ENCODE measurements around the gene SMAP1.

SMAP1 gene

GRCh38 chr6:70666706-70667105 lies 977 bp upstream of the SMAP1 start:
- Histone ChIP-seq H3K9me3 (ENCODE audit: low read length) (no peaks in the 10 kb centered on the region), H3K4me1 (ENCODE audit: insufficient read depth, low read length) (peaks cover 22% of the 10 kb centered on the region), H3K36me3 (ENCODE audit: insufficient read depth, low read length) (no peaks in the 10 kb centered on the region), H3K4me3 (ENCODE audit: low read length) (peak overlapping the region; percentile 67), H2AFZ (ENCODE audit: low read depth, low read length) (peak overlapping the region; percentile 98), H3K27me3 (ENCODE audit: insufficient read depth, low read length) (peaks cover 3% of the 10 kb centered on the region)

DNA sequence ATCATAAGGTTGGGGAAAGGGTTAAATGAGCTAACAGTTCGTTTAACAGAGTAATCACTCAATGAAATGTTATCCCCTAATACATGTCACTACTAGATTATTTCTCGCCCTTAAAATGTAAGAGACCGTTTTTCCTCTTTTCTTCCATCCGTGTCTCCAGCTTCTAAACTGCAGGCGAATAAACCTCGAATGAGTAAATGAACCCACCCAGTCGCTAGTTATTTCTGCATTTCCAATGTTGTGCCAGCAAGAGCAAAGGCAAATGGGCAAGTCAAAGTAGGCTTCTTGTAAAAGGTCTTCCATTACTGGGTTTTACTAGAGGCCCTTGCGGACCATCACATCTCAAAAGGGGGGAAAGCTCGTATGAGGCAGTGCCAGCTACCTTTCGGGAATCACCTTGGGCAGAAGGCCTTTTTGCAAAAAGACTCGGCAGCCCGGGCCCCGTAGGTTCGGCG lies 400 bp upstream of the SMAP1 start:
- Histone ChIP-seq H3K36me3 (ENCODE audit: insufficient read depth, low read length) (no peaks in the 10 kb centered on the region), H3K4me1 (ENCODE audit: insufficient read depth, low read length) (peaks cover 22% of the 10 kb centered on the region), H3K4me3 (ENCODE audit: low read length) (peak overlapping the region; percentile 67), H3K9me3 (ENCODE audit: low read length) (no peaks in the 10 kb centered on the region), H2AFZ (ENCODE audit: low read depth, low read length) (peak overlapping the region; percentile 98), H3K27me3 (ENCODE audit: insufficient read depth, low read length) (peaks cover 3% of the 10 kb centered on the region)

DNA sequence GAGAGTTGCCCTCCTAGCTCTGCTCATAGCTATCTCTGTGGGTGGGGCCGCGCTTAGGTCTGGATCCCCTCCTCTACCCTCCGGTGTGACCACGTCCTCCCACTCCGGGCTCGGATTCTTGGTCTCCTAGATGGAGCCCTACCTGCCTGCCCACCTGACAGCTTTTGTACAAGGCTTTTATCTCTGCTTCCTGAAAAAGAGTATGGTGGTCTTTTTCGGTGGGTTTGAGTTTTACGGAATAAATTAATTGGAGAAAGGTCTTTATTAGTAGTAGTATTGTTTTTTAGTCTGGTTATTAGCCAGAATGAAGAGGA lies 773 bp downstream of the SMAP1 start:
- Histone ChIP-seq H3K9me3 (ENCODE audit: low read length) (no peaks in the 10 kb centered on the region), H3K4me1 (ENCODE audit: insufficient read depth, low read length) (peaks cover 28% of the 10 kb centered on the region), H3K27me3 (ENCODE audit: insufficient read depth, low read length) (peaks cover 2% of the 10 kb centered on the region), H3K4me3 (ENCODE audit: low read length) (peak overlapping the region; percentile 67), H2AFZ (ENCODE audit: low read depth, low read length) (peak overlapping the region; percentile 98), H3K36me3 (ENCODE audit: insufficient read depth, low read length) (no peaks in the 10 kb centered on the region)

DNA sequence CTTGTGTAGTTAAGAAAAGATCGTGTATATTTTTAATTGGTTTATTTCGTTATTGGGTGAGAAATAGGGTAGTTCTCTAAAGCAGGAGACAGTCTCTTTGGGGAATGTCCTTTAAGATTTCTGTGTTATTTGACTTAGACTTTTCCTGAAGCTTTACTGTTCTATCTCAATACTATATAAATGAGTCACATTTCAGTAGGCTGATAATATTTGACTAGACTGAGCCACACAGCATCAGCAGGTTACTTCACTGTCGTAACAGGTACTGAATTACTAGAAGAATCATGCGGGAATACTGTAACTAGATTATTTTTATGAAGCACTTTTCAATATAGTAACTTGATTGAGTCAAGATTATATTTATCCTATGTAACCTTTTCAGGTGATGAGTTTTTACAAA lies 1.4 kb downstream of the SMAP1 start:
- Histone ChIP-seq H3K9me3 (ENCODE audit: low read length) (no peaks in the 10 kb centered on the region), H2AFZ (ENCODE audit: low read depth, low read length) (peak overlapping the region; percentile 98), H3K4me3 (ENCODE audit: low read length) (peak overlapping the region; percentile 67)

DNA sequence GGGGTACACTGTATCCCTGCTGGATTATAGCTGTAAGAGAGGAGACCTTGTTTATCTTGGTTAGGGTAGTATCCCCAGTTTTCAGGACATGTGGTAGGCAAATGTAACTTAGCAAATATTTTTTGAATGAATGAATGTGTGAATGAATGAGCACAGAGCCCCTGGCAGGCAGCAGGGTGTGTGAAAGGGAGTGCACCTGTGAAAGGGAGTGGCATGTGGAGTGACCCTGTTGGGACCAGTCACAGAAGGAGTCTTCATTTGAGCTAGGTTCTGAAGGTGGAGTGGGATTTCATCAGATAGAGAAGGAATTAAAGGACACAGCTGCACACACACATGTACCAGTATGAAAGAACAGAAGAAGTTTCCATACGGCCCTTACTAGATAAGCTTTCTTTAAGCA lies 4.9 kb downstream of the SMAP1 start:
- Histone ChIP-seq H3K4me1 (ENCODE audit: insufficient read depth, low read length) (peaks cover 23% of the 10 kb centered on the region), H3K4me3 (ENCODE audit: low read length) (no peak overlapping the region), H3K9me3 (ENCODE audit: low read length) (no peaks in the 10 kb centered on the region)

More for the DNA sequence above, 1.4 kb downstream of the SMAP1 start:
- H3K27me3 ChIP-seq (ENCODE audit: insufficient read depth, low read length): no peaks in the 10 kb centered on the region
- H3K4me1 ChIP-seq (ENCODE audit: insufficient read depth, low read length): peaks cover 28% of the 10 kb centered on the region
- H3K36me3 ChIP-seq (ENCODE audit: insufficient read depth, low read length): no peaks in the 10 kb centered on the region

DNA sequence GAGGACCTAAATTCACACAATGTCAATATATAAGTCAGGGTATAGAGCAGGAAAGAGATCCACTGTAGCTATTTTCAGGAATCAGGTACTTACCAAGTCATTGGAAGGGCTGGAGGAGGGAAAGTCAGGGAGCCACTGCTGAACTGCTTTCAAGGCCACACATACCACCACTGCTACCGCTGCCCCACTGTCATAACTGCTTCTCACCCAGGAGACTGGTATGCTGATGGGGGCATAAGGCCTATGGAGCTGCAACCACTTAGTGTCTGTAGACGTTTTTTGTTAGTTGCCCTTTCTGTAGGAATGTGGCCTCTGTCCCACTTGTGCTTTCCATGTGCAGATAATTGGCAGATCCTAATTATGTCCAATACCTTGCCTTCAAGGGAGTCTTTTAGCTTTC lies 5.4 kb downstream of the SMAP1 start:
- no peaks in the 10 kb centered on the region for H3K9me3 ChIP-seq (ENCODE audit: low read length)
- no peak overlapping the region for H3K4me3 ChIP-seq (ENCODE audit: low read length)
- H3K36me3 ChIP-seq (ENCODE audit: insufficient read depth, low read length): no peaks in the 10 kb centered on the region
- no peaks in the 10 kb centered on the region for H3K27me3 ChIP-seq (ENCODE audit: insufficient read depth, low read length)
- peaks cover 23% of the 10 kb centered on the region for H3K4me1 ChIP-seq (ENCODE audit: insufficient read depth, low read length)
- H2AFZ ChIP-seq (ENCODE audit: low read depth, low read length): no peak overlapping the region

More for the DNA sequence above, 4.9 kb downstream of the SMAP1 start:
- no peak overlapping the region for H2AFZ ChIP-seq (ENCODE audit: low read depth, low read length)
- H3K36me3 ChIP-seq (ENCODE audit: insufficient read depth, low read length): no peaks in the 10 kb centered on the region
- H3K27me3 ChIP-seq (ENCODE audit: insufficient read depth, low read length): no peaks in the 10 kb centered on the region

DNA sequence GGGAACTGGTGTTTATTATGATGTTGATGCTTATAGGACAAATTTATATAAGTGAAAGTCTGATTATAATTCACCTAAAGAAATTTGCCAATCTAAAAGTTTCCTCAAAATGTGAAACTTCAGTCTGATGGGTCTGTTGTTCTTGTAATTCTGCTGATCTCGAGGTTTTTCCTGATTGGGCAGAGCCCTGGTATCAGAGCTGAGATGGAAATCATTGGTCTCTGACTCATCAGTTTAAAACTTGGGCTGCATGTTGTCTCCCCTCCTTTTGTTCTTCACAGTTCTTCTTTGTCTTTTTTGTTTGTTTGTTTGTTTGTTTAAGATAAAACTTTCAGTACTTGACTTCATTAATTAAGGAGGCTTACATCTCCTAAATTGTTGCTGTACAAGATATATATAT lies 5.9 kb downstream of the SMAP1 start:
- Histone ChIP-seq H3K4me1 (ENCODE audit: insufficient read depth, low read length) (peaks cover 22% of the 10 kb centered on the region), H2AFZ (ENCODE audit: low read depth, low read length) (no peak overlapping the region), H3K27me3 (ENCODE audit: insufficient read depth, low read length) (no peaks in the 10 kb centered on the region), H3K36me3 (ENCODE audit: insufficient read depth, low read length) (no peaks in the 10 kb centered on the region), H3K9me3 (ENCODE audit: low read length) (peaks cover 1% of the 10 kb centered on the region), H3K4me3 (ENCODE audit: low read length) (no peak overlapping the region)

DNA sequence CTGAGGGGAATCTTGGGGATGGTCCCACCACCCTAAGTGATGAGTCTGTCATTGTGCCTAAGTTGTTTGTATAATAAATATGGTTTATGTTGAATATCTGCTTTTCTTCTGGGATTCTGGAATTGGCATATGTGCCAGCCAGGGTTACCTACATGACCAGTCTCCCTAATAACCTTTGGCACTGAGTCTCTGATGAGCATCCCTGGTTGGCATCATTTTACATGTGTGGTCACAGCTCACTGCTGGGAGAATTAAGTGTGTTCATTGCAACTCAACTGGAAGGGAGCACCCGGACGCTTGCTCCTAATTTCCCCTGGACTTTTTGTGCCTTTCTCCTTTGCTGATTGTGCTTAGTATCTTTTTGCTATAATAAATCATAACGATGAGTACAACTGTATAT lies 8.1 kb downstream of the SMAP1 start:
- peaks cover 2% of the 10 kb centered on the region for H3K9me3 ChIP-seq (ENCODE audit: low read length)
- no peaks in the 10 kb centered on the region for H3K36me3 ChIP-seq (ENCODE audit: insufficient read depth, low read length)
- H3K27me3 ChIP-seq (ENCODE audit: insufficient read depth, low read length): no peaks in the 10 kb centered on the region
- no peak overlapping the region for H3K4me3 ChIP-seq (ENCODE audit: low read length)
- no peak overlapping the region for H2AFZ ChIP-seq (ENCODE audit: low read depth, low read length)
- peaks cover 6% of the 10 kb centered on the region for H3K4me1 ChIP-seq (ENCODE audit: insufficient read depth, low read length)

GRCh38 chr6:70676821-70677220 lies 9.1 kb downstream of the SMAP1 start:
- Histone ChIP-seq H3K36me3 (ENCODE audit: insufficient read depth, low read length) (no peaks in the 10 kb centered on the region), H3K4me1 (ENCODE audit: insufficient read depth, low read length) (peaks cover 6% of the 10 kb centered on the region), H3K9me3 (ENCODE audit: low read length) (peaks cover 2% of the 10 kb centered on the region), H2AFZ (ENCODE audit: low read depth, low read length) (no peak overlapping the region), H3K4me3 (ENCODE audit: low read length) (no peak overlapping the region), H3K27me3 (ENCODE audit: insufficient read depth, low read length) (no peaks in the 10 kb centered on the region)

GRCh38 chr6:70680396-70680795 lies 12.7 kb downstream of the SMAP1 start:
- peaks cover 2% of the 10 kb centered on the region for H3K9me3 ChIP-seq (ENCODE audit: low read length)
- H3K36me3 ChIP-seq (ENCODE audit: insufficient read depth, low read length): no peaks in the 10 kb centered on the region
- no peaks in the 10 kb centered on the region for H3K4me1 ChIP-seq (ENCODE audit: insufficient read depth, low read length)
- no peak overlapping the region for H2AFZ ChIP-seq (ENCODE audit: low read depth, low read length)
- H3K27me3 ChIP-seq (ENCODE audit: insufficient read depth, low read length): no peaks in the 10 kb centered on the region
- no peak overlapping the region for H3K4me3 ChIP-seq (ENCODE audit: low read length)

DNA sequence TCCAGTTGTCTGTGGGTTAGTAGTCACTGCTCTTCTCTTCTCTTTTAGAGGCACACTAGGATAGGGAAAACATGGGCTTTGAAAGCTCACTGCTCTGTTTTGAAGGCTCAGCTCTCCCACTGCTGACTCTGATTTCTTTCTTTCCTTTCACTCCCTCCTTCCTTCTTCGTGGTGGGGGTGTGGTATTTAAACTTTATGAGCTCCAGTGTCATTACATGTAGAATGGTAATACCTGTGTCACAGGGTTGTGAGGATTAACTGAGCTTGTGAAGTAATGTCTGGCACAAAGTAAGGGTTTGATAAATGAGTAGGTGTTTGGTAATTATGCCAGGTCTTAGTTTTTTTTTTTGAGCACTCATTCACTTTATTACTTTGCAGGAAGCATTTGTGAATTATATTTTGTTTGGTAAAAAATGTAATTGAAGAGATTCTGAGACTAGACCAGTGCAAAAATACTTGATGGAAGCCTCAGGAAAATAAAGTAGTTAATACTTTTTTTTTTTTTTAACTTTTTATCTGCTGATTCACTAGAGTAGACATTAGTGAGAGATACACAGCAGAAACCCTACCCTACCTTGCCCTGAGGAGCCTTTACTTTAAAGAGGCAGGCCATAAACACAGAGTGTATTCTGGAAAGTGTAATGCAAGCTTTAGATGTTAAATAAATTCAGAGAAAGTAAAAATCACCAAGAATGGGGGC lies 17.3 kb downstream of the SMAP1 start:
- H2AFZ ChIP-seq (ENCODE audit: low read depth, low read length): no peak overlapping the region
- no peak overlapping the region for H3K4me3 ChIP-seq (ENCODE audit: low read length)
- H3K4me1 ChIP-seq (ENCODE audit: insufficient read depth, low read length): no peaks in the 10 kb centered on the region
- H3K36me3 ChIP-seq (ENCODE audit: insufficient read depth, low read length): no peaks in the 10 kb centered on the region
- H3K9me3 ChIP-seq (ENCODE audit: low read length): no peaks in the 10 kb centered on the region
- H3K27me3 ChIP-seq (ENCODE audit: insufficient read depth, low read length): no peaks in the 10 kb centered on the region

DNA sequence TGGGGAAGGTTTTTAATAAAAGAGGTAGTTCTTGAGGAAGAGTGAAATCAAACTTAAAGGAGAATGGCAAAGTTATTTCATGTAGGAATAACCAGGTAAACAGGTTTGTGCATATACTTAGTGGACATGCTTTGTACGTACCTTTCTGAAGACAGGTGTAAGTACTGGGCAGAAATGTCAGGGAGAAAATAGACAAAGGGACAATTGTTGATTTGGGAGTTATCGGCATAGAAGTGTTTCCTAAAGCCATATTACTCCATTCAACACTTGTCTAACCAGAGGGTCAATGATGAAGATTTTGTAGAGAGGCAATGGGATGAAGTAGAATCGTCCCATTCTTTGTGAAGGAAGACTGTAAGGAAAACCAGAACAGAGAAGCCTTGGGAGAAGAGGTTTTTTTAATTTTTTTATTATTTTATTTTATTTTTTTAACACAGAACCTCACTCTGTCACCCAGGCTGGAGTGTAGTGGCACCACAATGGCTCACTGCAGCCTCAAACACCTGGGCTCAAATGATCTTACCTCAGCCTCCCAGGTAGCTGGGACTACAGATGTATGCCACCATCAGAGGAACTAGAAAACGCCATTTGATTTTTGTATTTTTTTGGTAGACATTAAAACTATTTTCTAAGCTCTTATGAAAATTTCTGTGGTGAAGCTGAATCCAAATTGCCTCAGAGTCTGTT lies 18.0 kb downstream of the SMAP1 start:
- Histone ChIP-seq H3K27me3 (ENCODE audit: insufficient read depth, low read length) (no peaks in the 10 kb centered on the region), H3K9me3 (ENCODE audit: low read length) (no peaks in the 10 kb centered on the region), H3K4me1 (ENCODE audit: insufficient read depth, low read length) (no peaks in the 10 kb centered on the region), H3K4me3 (ENCODE audit: low read length) (no peak overlapping the region), H2AFZ (ENCODE audit: low read depth, low read length) (no peak overlapping the region), H3K36me3 (ENCODE audit: insufficient read depth, low read length) (no peaks in the 10 kb centered on the region)

DNA sequence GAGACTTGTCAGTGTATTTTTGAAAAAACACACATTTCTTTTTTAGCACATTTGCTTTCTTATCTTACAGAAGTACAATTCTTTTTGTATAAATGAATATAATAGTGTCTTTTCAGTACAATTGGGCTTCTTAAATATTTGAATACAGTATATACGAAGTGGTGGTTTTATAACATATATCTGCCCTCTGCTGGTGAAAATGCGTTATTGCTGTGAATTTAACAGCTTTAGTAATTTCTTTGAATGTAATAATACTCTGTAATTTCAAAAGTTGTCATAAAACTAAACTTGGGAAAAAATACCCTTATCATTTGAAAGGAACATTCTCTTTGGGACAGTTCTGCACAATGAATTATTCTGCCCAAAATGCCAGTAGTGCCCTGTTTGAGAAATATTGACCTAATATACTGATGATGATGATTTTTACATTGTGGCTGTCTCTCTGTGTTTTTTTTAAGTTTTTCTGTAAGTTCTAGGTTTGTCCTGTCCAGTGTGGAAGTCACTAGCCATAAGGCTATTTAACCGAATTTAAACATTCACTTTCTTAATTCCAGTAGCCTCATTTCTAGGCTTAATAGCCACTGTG lies 19.0 kb downstream of the SMAP1 start:
- Histone ChIP-seq H2AFZ (ENCODE audit: low read depth, low read length) (no peak overlapping the region), H3K4me1 (ENCODE audit: insufficient read depth, low read length) (no peaks in the 10 kb centered on the region), H3K36me3 (ENCODE audit: insufficient read depth, low read length) (no peaks in the 10 kb centered on the region), H3K27me3 (ENCODE audit: insufficient read depth, low read length) (no peaks in the 10 kb centered on the region), H3K9me3 (ENCODE audit: low read length) (no peaks in the 10 kb centered on the region), H3K4me3 (ENCODE audit: low read length) (no peak overlapping the region)

Data from neuron (in vitro differentiated cells).